ENCODE results near the gene CCDC12. TPM values are rescaled to one million over a fixed set of nuclear protein-coding genes. Genes with fewer than 3 reads are reported as not detected.

Gene CCDC12
- total and polyA plus RNA-seq, 4 experiments from 2014 or later, result 59.3 to 102 (median 73.0) TPM

GRCh38 chr3:46909535-46910161, 66.9 kb downstream of the CCDC12 start:
- Mint-ChIP-seq H3K9me3 (no peaks in the 10 kb centered on the region), H3K4me3 (peak overlapping the region in 1 of 8 donors; percentile 23), H3K4me1 (peaks cover 13 to 18% (median 17%) of the 10 kb centered on the region in 4 donors), H3K27ac (peak overlapping the region in 2 of 7 donors; percentile 4 to 30), H3K36me3 (no peaks in the 10 kb centered on the region), H3K27me3 (no peaks in the 10 kb centered on the region)
- Histone ChIP-seq H3K27me3 (ENCODE audit: insufficient read depth, low read length) (no peaks in the 10 kb centered on the region), H3K36me3 (ENCODE audit: insufficient read depth, low read length) (no peaks in the 10 kb centered on the region), H3K4me3 (ENCODE audit: low read length in 2 of 2) (no peak overlapping the region), H3K27ac (ENCODE audit: low read depth, low read length) (no peak overlapping the region), H3K9me3 (ENCODE audit: control insufficient read depth in 1 of 2, low read length in 2 of 2) (no peaks in the 10 kb centered on the region), H3K4me1 (ENCODE audit: insufficient read depth, low read length) (peaks cover 27% of the 10 kb centered on the region)
- DNase-seq, result peak; percentile 64 to 82 (median 70)
- ChIA-PET POLR2A (ENCODE audit: partially characterized antibody) (interaction anchor here (0.8 to 1.4 kb wide), 6 partner anchors 37 to 204 kb away, joined by 3 to 6 read pairs (median 4); partner anchors contain the start of gene NBEAL2), CTCF (ENCODE audit: partially characterized antibody) (interaction anchor here (0.6 to 1.9 kb wide), 21 partner anchors 8 to 418 kb away, joined by 3 to 13 read pairs (median 4); no protein-coding TSS in a partner anchor)
- intact Hi-C loops (cut with micrococcal nuclease), result loop anchor here (1.0 kb wide), 2 partner anchors 43 to 204 kb away; no protein-coding TSS in a partner anchor

GRCh38 chr3:46908986-46909534, 67.5 kb downstream of the CCDC12 start:
- peak in 1 of 5 donors; percentile 16 for DNase-seq
- H3K27ac ChIP-seq (ENCODE audit: low read depth, low read length), result no peak overlapping the region
- Mint-ChIP-seq H3K36me3 (no peaks in the 10 kb centered on the region), H3K9me3 (no peaks in the 10 kb centered on the region), H3K27me3 (no peaks in the 10 kb centered on the region), H3K4me3 (peak overlapping the region in 1 of 8 donors; percentile 23), H3K27ac (peak overlapping the region in 1 of 7 donors; percentile 30), H3K4me1 (peaks cover 11 to 16% (median 14%) of the 10 kb centered on the region in 4 donors)
- H3K9me3 ChIP-seq (ENCODE audit: control insufficient read depth in 1 of 2, low read length in 2 of 2), result no peaks in the 10 kb centered on the region
- no peaks in the 10 kb centered on the region for H3K36me3 ChIP-seq (ENCODE audit: insufficient read depth, low read length)
- intact Hi-C loops (cut with micrococcal nuclease), result loop anchor here (1.0 kb wide), 2 partner anchors 43 to 204 kb away; no protein-coding TSS in a partner anchor
- no peak overlapping the region for H3K4me3 ChIP-seq (ENCODE audit: low read length in 2 of 2)
- H3K27me3 ChIP-seq (ENCODE audit: insufficient read depth, low read length), result no peaks in the 10 kb centered on the region
- POLR2A ChIA-PET (ENCODE audit: partially characterized antibody), result interaction anchor here (1.0 to 1.4 kb wide), 5 partner anchors 38 to 204 kb away, joined by 3 to 6 read pairs (median 4); partner anchors contain the start of gene NBEAL2
- peaks cover 24% of the 10 kb centered on the region for H3K4me1 ChIP-seq (ENCODE audit: insufficient read depth, low read length)
- CTCF ChIA-PET (ENCODE audit: partially characterized antibody), result interaction anchor here (0.6 to 1.9 kb wide), 20 partner anchors 9 to 419 kb away, joined by 3 to 13 read pairs (median 4); no protein-coding TSS in a partner anchor

GRCh38 chr3:46908294-46908985, 68.1 kb downstream of the CCDC12 start:
- H3K9me3 Mint-ChIP-seq, result no peaks in the 10 kb centered on the region
- no peak overlapping the region for H3K4me3 Mint-ChIP-seq
- CTCF ChIA-PET (ENCODE audit: partially characterized antibody), result interaction anchor here (0.8 to 1.9 kb wide), 9 partner anchors 8 to 279 kb away, joined by 3 to 13 read pairs (median 6); no protein-coding TSS in a partner anchor
- H3K4me3 ChIP-seq (ENCODE audit: low read length in 2 of 2), result no peak overlapping the region
- no peaks in the 10 kb centered on the region for H3K36me3 ChIP-seq (ENCODE audit: insufficient read depth, low read length)
- no peaks in the 10 kb centered on the region for H3K27me3 Mint-ChIP-seq
- H3K9me3 ChIP-seq (ENCODE audit: control insufficient read depth in 1 of 2, low read length in 2 of 2), result no peaks in the 10 kb centered on the region
- no peak overlapping the region for H3K27ac Mint-ChIP-seq
- intact Hi-C loops (cut with micrococcal nuclease), result no loop called here
- peaks cover 18% of the 10 kb centered on the region for H3K4me1 ChIP-seq (ENCODE audit: insufficient read depth, low read length)
- peak in 1 of 5 donors; percentile 3 for DNase-seq
- no peaks in the 10 kb centered on the region for H3K27me3 ChIP-seq (ENCODE audit: insufficient read depth, low read length)
- POLR2A ChIA-PET (ENCODE audit: partially characterized antibody), result no interaction called here
- peaks cover 7 to 10% (median 8%) of the 10 kb centered on the region in 4 donors for H3K4me1 Mint-ChIP-seq
- no peak overlapping the region for H3K27ac ChIP-seq (ENCODE audit: low read depth, low read length)
- H3K36me3 Mint-ChIP-seq, result no peaks in the 10 kb centered on the region

GRCh38 chr3:46907960-46908293, 68.6 kb downstream of the CCDC12 start:
- H3K4me3 Mint-ChIP-seq, result no peak overlapping the region
- no peaks in the 10 kb centered on the region for H3K36me3 Mint-ChIP-seq
- no peaks in the 10 kb centered on the region for H3K27me3 Mint-ChIP-seq
- no peaks in the 10 kb centered on the region for H3K27me3 ChIP-seq (ENCODE audit: insufficient read depth, low read length)
- no peak overlapping the region for H3K4me3 ChIP-seq (ENCODE audit: low read length in 2 of 2)
- intact Hi-C loops (cut with micrococcal nuclease), result no loop called here
- H3K36me3 ChIP-seq (ENCODE audit: insufficient read depth, low read length), result no peaks in the 10 kb centered on the region
- no peak for DNase-seq
- H3K27ac Mint-ChIP-seq, result no peak overlapping the region
- no peak overlapping the region for H3K27ac ChIP-seq (ENCODE audit: low read depth, low read length)
- peaks cover 5 to 7% (median 6%) of the 10 kb centered on the region in 4 donors for H3K4me1 Mint-ChIP-seq
- CTCF ChIA-PET (ENCODE audit: partially characterized antibody), result no interaction called here
- H3K9me3 ChIP-seq (ENCODE audit: control insufficient read depth in 1 of 2, low read length in 2 of 2), result no peaks in the 10 kb centered on the region
- no peaks in the 10 kb centered on the region for H3K9me3 Mint-ChIP-seq
- peaks cover 13% of the 10 kb centered on the region for H3K4me1 ChIP-seq (ENCODE audit: insufficient read depth, low read length)
- POLR2A ChIA-PET (ENCODE audit: partially characterized antibody), result no interaction called here

- Mint-ChIP-seq H3K4me3 (no peak overlapping the region), H3K4me1 (peaks cover 5 to 7% (median 6%) of the 10 kb centered on the region in 4 donors), H3K27ac (peak overlapping the region in 1 of 7 donors; percentile 5), H3K9me3 (no peaks in the 10 kb centered on the region), H3K27me3 (no peaks in the 10 kb centered on the region), H3K36me3 (no peaks in the 10 kb centered on the region)
- Histone ChIP-seq H3K4me3 (ENCODE audit: low read length in 2 of 2) (no peak overlapping the region), H3K4me1 (ENCODE audit: insufficient read depth, low read length) (peaks cover 10% of the 10 kb centered on the region), H3K27ac (ENCODE audit: low read depth, low read length) (no peak overlapping the region), H3K27me3 (ENCODE audit: insufficient read depth, low read length) (no peaks in the 10 kb centered on the region), H3K36me3 (ENCODE audit: insufficient read depth, low read length) (no peaks in the 10 kb centered on the region), H3K9me3 (ENCODE audit: control insufficient read depth in 1 of 2, low read length in 2 of 2) (no peaks in the 10 kb centered on the region)
- intact Hi-C loops (cut with micrococcal nuclease), result no loop called here
- peak in 1 of 5 donors; percentile 22 for DNase-seq
- ChIA-PET CTCF (ENCODE audit: partially characterized antibody) (no interaction called here), POLR2A (ENCODE audit: partially characterized antibody) (no interaction called here)
These were observed 69.3 kb downstream of the CCDC12 start for GRCh38 chr3:46907271-46907670.

- Mint-ChIP-seq H3K27me3 (no peaks in the 10 kb centered on the region), H3K36me3 (no peaks in the 10 kb centered on the region), H3K27ac (peak overlapping the region in 2 of 7 donors; percentile 5 to 55), H3K9me3 (no peaks in the 10 kb centered on the region), H3K4me1 (peaks cover 5 to 7% (median 6%) of the 10 kb centered on the region in 4 donors), H3K4me3 (no peak overlapping the region)
- no peak overlapping the region for H3K27ac ChIP-seq (ENCODE audit: low read depth, low read length)
- H3K4me1 ChIP-seq (ENCODE audit: insufficient read depth, low read length), result peaks cover 10% of the 10 kb centered on the region
- H3K4me3 ChIP-seq (ENCODE audit: low read length in 2 of 2), result no peak overlapping the region
- POLR2A ChIA-PET (ENCODE audit: partially characterized antibody), result no interaction called here
- no peaks in the 10 kb centered on the region for H3K36me3 ChIP-seq (ENCODE audit: insufficient read depth, low read length)
- CTCF ChIA-PET (ENCODE audit: partially characterized antibody), result interaction anchor here (1.4 kb wide), 1 partner anchor 39 kb away, joined by 3 read pairs; no protein-coding TSS in a partner anchor
- H3K9me3 ChIP-seq (ENCODE audit: control insufficient read depth in 1 of 2, low read length in 2 of 2), result no peaks in the 10 kb centered on the region
- no peaks in the 10 kb centered on the region for H3K27me3 ChIP-seq (ENCODE audit: insufficient read depth, low read length)
- intact Hi-C loops (cut with micrococcal nuclease), result no loop called here
- DNase-seq, result peak in 1 of 5 donors; percentile 11
These were observed 70.0 kb downstream of the CCDC12 start for GRCh38 chr3:46906471-46907058.
